ENCODE measurements around the gene LGALS9.

DNA sequence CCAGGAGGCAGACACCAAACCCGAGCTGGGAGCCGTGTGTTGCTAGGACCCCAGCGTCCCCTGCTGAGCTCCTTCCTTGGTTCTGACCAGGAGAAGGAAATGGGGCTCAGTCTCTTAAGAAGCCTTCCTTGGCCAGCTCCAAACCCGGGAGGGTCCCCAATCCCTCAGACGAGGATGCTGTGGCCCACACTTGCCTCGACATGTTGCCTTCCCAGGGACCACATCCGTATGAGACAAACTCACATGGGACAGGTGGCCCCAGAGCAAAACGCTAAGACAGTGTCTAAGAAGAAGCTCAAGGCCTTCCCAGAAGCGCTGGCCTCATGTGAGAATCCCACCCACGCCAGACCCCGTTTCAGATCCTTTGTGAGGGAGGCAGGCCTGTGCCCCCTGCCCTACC, 19.8 kb downstream of the LGALS9 start:
- TF ChIP-seq EZH2phosphoT487 (IDR thresholded peaks at IDR 0.05; ENCODE audit: low read depth, severe bottlenecking, unreplicated experiment) (no peak), EZH2 (IDR thresholded peaks at IDR 0.05; ENCODE audit: borderline replicate concordance) (no peak)
- TF ChIP-seq, protein P1, sequence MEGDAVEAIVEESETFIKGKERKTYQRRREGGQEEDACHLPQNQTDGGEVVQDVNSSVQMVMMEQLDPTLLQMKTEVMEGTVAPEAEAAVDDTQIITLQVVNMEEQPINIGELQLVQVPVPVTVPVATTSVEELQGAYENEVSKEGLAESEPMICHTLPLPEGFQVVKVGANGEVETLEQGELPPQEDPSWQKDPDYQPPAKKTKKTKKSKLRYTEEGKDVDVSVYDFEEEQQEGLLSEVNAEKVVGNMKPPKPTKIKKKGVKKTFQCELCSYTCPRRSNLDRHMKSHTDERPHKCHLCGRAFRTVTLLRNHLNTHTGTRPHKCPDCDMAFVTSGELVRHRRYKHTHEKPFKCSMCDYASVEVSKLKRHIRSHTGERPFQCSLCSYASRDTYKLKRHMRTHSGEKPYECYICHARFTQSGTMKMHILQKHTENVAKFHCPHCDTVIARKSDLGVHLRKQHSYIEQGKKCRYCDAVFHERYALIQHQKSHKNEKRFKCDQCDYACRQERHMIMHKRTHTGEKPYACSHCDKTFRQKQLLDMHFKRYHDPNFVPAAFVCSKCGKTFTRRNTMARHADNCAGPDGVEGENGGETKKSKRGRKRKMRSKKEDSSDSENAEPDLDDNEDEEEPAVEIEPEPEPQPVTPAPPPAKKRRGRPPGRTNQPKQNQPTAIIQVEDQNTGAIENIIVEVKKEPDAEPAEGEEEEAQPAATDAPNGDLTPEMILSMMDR (IDR thresholded peaks at IDR 0.05; ENCODE audit: poor library complexity), result no peak
